HG02798 (cell line): ENCODE measurements around the gene CYP27C1.
"Not testable (repeated sequence)": the region's sequence is repeated elsewhere in the genome, so short reads cannot be mapped to it uniquely, and the experiment has no call there.

Experiments used
- ATAC-seq: cut with Tn5 transposase; IDR thresholded peaks from one replicate; pipeline ENCODE4 v1.9.1; 2021; ENCODE audit warnings: mild to moderate bottlenecking; ENCODE audit not compliant: unreplicated experiment, poor library complexity

The CYP27C1 gene

GRCh38 chr2:127225186-127225960 lies 5.3 kb upstream of the CYP27C1 start:
- ATAC-seq = no peak

- ATAC-seq = not testable (repeated sequence)
These were observed 4.0 kb upstream of the CYP27C1 start for GRCh38 chr2:127224135-127224534.

GRCh38 chr2:127220768-127221527 lies 849 bp upstream of the CYP27C1 start:
- ATAC-seq = no peak

GRCh38 chr2:127219171-127220070 lies 678 bp downstream of the CYP27C1 start:
- no peak for ATAC-seq

GRCh38 chr2:127218812-127219170 lies 1.3 kb downstream of the CYP27C1 start:
- no peak for ATAC-seq

- ATAC-seq = no peak
These were observed 2.4 kb downstream of the CYP27C1 start for GRCh38 chr2:127217470-127218325.

- no peak for ATAC-seq
These were observed 3.5 kb downstream of the CYP27C1 start for GRCh38 chr2:127216593-127216992.

- ATAC-seq = no peak
These were observed 4.0 kb downstream of the CYP27C1 start for GRCh38 chr2:127216095-127216494.

- ATAC-seq = not testable (repeated sequence)
These were observed 5.9 kb downstream of the CYP27C1 start for GRCh38 chr2:127214201-127214600.

GRCh38 chr2:127208313-127208712 lies 11.8 kb downstream of the CYP27C1 start:
- no peak for ATAC-seq

GRCh38 chr2:127205218-127206125 lies 14.6 kb downstream of the CYP27C1 start:
- no peak for ATAC-seq

GRCh38 chr2:127201452-127201851 lies 18.6 kb downstream of the CYP27C1 start:
- ATAC-seq = no peak

GRCh38 chr2:127200962-127201361 lies 19.1 kb downstream of the CYP27C1 start:
- ATAC-seq = no peak

GRCh38 chr2:127199223-127199622 lies 20.9 kb downstream of the CYP27C1 start:
- no peak for ATAC-seq

GRCh38 chr2:127197475-127198385 lies 22.4 kb downstream of the CYP27C1 start:
- peak; percentile 94 for ATAC-seq

- ATAC-seq = no peak
These were observed 23.1 kb downstream of the CYP27C1 start for GRCh38 chr2:127196998-127197397.

GRCh38 chr2:127196549-127196948 lies 23.6 kb downstream of the CYP27C1 start:
- ATAC-seq = no peak
